Measurements from ENCODE around the gene CSRNP2. TPM values are rescaled to one million over a fixed set of nuclear protein-coding genes. Genes with fewer than 3 reads are reported as not detected.

CSRNP2 gene
- total and polyA plus RNA-seq, 2 of the 4 experiments (the other 2 are of a cell fraction): 14.0 to 21.7 TPM

DNA sequence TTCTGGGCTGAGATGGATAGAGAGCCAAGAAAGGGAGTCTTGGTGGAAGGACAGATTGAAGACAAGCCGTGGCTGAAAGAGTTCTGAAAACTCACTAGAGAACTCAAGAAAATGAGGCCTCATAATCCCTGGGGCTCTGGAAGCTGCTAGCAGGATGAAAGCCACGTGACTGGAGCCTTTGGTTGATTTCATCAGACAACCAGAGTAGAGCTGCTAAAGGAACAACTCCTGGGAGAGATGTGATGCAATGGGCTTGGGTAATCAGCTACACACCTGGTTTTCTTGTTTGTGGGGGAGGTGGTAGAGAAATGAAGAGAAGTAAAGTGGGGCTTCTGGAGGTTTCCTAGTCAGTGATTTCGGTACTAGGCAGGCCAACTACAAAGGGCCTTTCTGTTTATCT is 13.4 kb downstream of the CSRNP2 start:
- H2BK15ac ChIP-seq (ENCODE audit: low read depth, low read length): no peak overlapping the region
- intact Hi-C loops (cut with micrococcal nuclease) (no loop called here), dilution Hi-C loops (cut with HindIII; ENCODE audit: low sequenced_read_pairs, unreplicated experiment) (no loop called here), in situ Hi-C loops (cut with MboI; ENCODE audit: low sequenced_read_pairs) (no loop called here)
- no peak overlapping the region for H4K5ac ChIP-seq (ENCODE audit: low read depth, low read length)
- peak overlapping the region; percentile 6; the same call in 1 of the 2 replicates for H3K27ac ChIP-seq (ENCODE audit: insufficient read depth, low read length)
- no peak overlapping the region for H3K23ac ChIP-seq (ENCODE audit: low read depth, low read length)
- no peak overlapping the region for H4K8ac ChIP-seq (ENCODE audit: low read depth in 2 of 2, low read length in 2 of 2)
- no peak overlapping the region for H2AFZ ChIP-seq (replicated peaks; ENCODE audit: low read length, poor library complexity)
- H3K4ac ChIP-seq (ENCODE audit: low read depth, low read length): no peak overlapping the region
- peaks cover 55% of the 10 kb centered on the region for H3K36me3 ChIP-seq (ENCODE audit: control insufficient read depth, insufficient read depth, low read length)
- no peak overlapping the region for H3K9ac ChIP-seq (ENCODE audit: low read depth, low read length)
- peak overlapping the region; percentile 30 for H2BK5ac ChIP-seq (ENCODE audit: low read depth, low read length, poor library complexity, severe bottlenecking)
- peaks cover 5% of the 10 kb centered on the region; the same call in 1 of the 2 replicates for H3K4me1 ChIP-seq (ENCODE audit: control insufficient read depth, insufficient read depth, low read length)
- H3K79me1 ChIP-seq (ENCODE audit: low read depth in 1 of 2, low read length in 2 of 2): peaks cover 6 to 44% of the 10 kb centered on the region in 2 experiments; a peak in 2 of 4 replicates
- H3K18ac ChIP-seq (ENCODE audit: low read depth, low read length): no peak overlapping the region
- DNase-seq (peak; percentile 49), ATAC-seq (ENCODE audit: low read depth) (no peak)
- no peak overlapping the region for H3K56ac ChIP-seq (ENCODE audit: extremely low read depth, insufficient read depth, low read length)
- no peaks in the 10 kb centered on the region for H3K9me3 ChIP-seq (ENCODE audit: control insufficient read depth, insufficient read depth, low read length)
- H2BK20ac ChIP-seq (ENCODE audit: low read depth, low read length): no peak overlapping the region
- H3K9me1 ChIP-seq (ENCODE audit: insufficient read depth, low read length): peaks cover 9% of the 10 kb centered on the region; the same call in 1 of the 2 replicates
- no peak overlapping the region for H4K91ac ChIP-seq (ENCODE audit: insufficient read depth, low read depth, low read length)
- no peak overlapping the region for H3K4me2 ChIP-seq (ENCODE audit: low read depth, low read length)
- H3K4me3 ChIP-seq (ENCODE audit: insufficient read depth, low read depth, low read length): no peak overlapping the region
- 100% methylated on average over 1 of the region's 3 CpGs; no CpG with 5 or more reads in 1 of the 2 experiments for WGBS, 2 experiments (ENCODE audit: extremely low coverage in 2 of 2, insufficient read length in 1 of 2)
- H2AK5ac ChIP-seq (ENCODE audit: low read depth, low read length): no peak overlapping the region
- no TSS peak for BruUV-seq (replicated peaks)
- H2AK9ac ChIP-seq (replicated peaks; ENCODE audit: low read depth, low read length, poor library complexity): no peak overlapping the region
- POLR2A ChIA-PET (ENCODE audit: unreplicated experiment): no interaction called here
- H4K20me1 ChIP-seq (ENCODE audit: insufficient read depth, low read length): peaks cover 13% of the 10 kb centered on the region; the same call in 1 of the 2 replicates
- no peak for TF ChIP-seq CEBPB (IDR thresholded peaks at IDR 0.05; ENCODE audit: low read depth, low read length)
- no peak for TF ChIP-seq MAZ (IDR thresholded peaks at IDR 0.05; ENCODE audit: borderline replicate concordance, low read depth, low read length)
- H3K14ac ChIP-seq (replicated peaks; ENCODE audit: low read depth, low read length): no peak overlapping the region
- no peak overlapping the region for H2BK120ac ChIP-seq (ENCODE audit: low read depth, low read length)
- CTCF ChIA-PET: no interaction called here
- no peaks in the 10 kb centered on the region for H3K27me3 ChIP-seq (ENCODE audit: control insufficient read depth, insufficient read depth, low read length)
